CD14-positive monocyte (primary cell): ENCODE results near the gene ARHGEF16. TPM values are rescaled to one million over a fixed set of nuclear protein-coding genes. Genes with fewer than 3 reads are reported as not detected.

Experiments used
- DNase-seq, 3 donors: peaks; one replicate each; pipeline ENCODE4 v3.0.0-alpha.2; 2011 to 2022
- H2AFZ ChIP-seq: 2 replicates; pipeline ENCODE4 v1.6.0; 2012; ENCODE audit warnings: mild to moderate bottlenecking, low read depth, low read length, inconsistent platforms; ENCODE audit not compliant: insufficient read depth, poor library complexity, severe bottlenecking
- H3K27ac ChIP-seq, 2 donors: 1 replicate in 1 of 2; 2 replicates in 1 of 2; pipeline ENCODE4 v1.5.1; 2012 to 2013; ENCODE audit warnings: low read length in 2 of 2, control low read depth in 1 of 2, inconsistent platforms in 1 of 2, low read depth in 1 of 2, mild to moderate bottlenecking in 1 of 2
- H3K27me3 ChIP-seq, 2 donors: one replicate each; pipeline versions ENCODE4 v1.6.0 to v1.6.1; 2011 to 2013; ENCODE audit warnings: low read length in 2 of 2; ENCODE audit not compliant: control insufficient read depth in 2 of 2, insufficient read depth in 2 of 2
- H3K36me3 ChIP-seq, 2 donors: replicated peaks in 1 of 2; 1 replicate in 1 of 2; 2 replicates in 1 of 2; pipeline versions ENCODE4 v1.5.1 to v1.6.1; 2012 to 2013; ENCODE audit warnings: low read length in 2 of 2, control low read depth in 1 of 2, inconsistent platforms in 1 of 2, mild to moderate bottlenecking in 1 of 2; ENCODE audit not compliant: insufficient read depth in 2 of 2, control insufficient read depth in 1 of 2
- H3K4me1 ChIP-seq, 2 donors: 1 replicate in 1 of 2; 2 replicates in 1 of 2; pipeline versions ENCODE4 v1.5.1 to v1.6.1; 2012 to 2013; ENCODE audit warnings: low read length in 2 of 2, control low read depth in 1 of 2, inconsistent platforms in 1 of 2, mild to moderate bottlenecking in 1 of 2, moderate library complexity in 1 of 2; ENCODE audit not compliant: insufficient read depth in 2 of 2, control insufficient read depth in 1 of 2
- H3K4me2 ChIP-seq: replicated peaks from 2 replicates; pipeline ENCODE3; 2012; ENCODE audit warnings: low read length, moderate library complexity, mild to moderate bottlenecking; ENCODE audit not compliant: poor library complexity, severe bottlenecking; ENCODE audit errors: extremely low read depth
- H3K4me3 ChIP-seq, 3 experiments: fragments of 200-600 bp in 1 of 3; sonication (generic) in 1 of 3; replicated peaks in 1 of 3; 1 replicate in 2 of 3; 2 replicates in 1 of 3; pipeline ENCODE4 v1.5.1; 2011 to 2013; ENCODE audit warnings: low read length in 3 of 3, mild to moderate bottlenecking in 3 of 3, control low read depth in 2 of 3, low read depth in 2 of 3, inconsistent platforms in 1 of 3, moderate library complexity in 1 of 3
- H3K79me2 ChIP-seq: 2 replicates; pipeline ENCODE4 v1.6.0; 2012; ENCODE audit warnings: mild to moderate bottlenecking, control low read depth, inconsistent platforms, low read length, moderate library complexity; ENCODE audit not compliant: insufficient read depth
- H3K9ac ChIP-seq: 2 replicates; pipeline ENCODE4 v1.6.0; 2017; ENCODE audit warnings: low read length, mild to moderate bottlenecking; ENCODE audit not compliant: insufficient read depth, poor library complexity, severe bottlenecking
- H3K9me3 ChIP-seq, 2 donors: replicated peaks in 1 of 2; 1 replicate in 1 of 2; 2 replicates in 1 of 2; pipeline versions ENCODE4 v1.5.1 to v1.6.1; 2012 to 2013; ENCODE audit warnings: low read length in 2 of 2, control low read depth in 1 of 2; ENCODE audit not compliant: control insufficient read depth in 1 of 2, insufficient read depth in 1 of 2
- H4K20me1 ChIP-seq: 2 replicates; pipeline ENCODE4 v1.6.0; 2012; ENCODE audit warnings: mild to moderate bottlenecking, low read length, control low read depth, moderate library complexity; ENCODE audit not compliant: insufficient read depth
- H3K27ac Mint-ChIP-seq, 7 donors: one replicate each; pipeline ENCODE4 v1.8.0; 2020; ENCODE audit warnings: mild to moderate bottlenecking in 7 of 7, mixed read lengths in 7 of 7, moderate library complexity in 6 of 7, inconsistent platforms in 2 of 7
- H3K27me3 Mint-ChIP-seq, 3 donors: one replicate each; pipeline ENCODE4 v1.8.0; 2021 to 2022; ENCODE audit warnings: low read depth in 3 of 3, mild to moderate bottlenecking in 3 of 3, mixed read lengths in 3 of 3, moderate library complexity in 3 of 3, inconsistent platforms in 1 of 3
- H3K36me3 Mint-ChIP-seq, 2 donors: one replicate each; pipeline ENCODE4 v1.8.0; 2020; ENCODE audit warnings: mixed read lengths in 2 of 2, inconsistent platforms in 1 of 2, mild to moderate bottlenecking in 1 of 2
- H3K4me1 Mint-ChIP-seq: one replicate; pipeline ENCODE4 v1.8.0; 2020; ENCODE audit warnings: mild to moderate bottlenecking, mixed read lengths
- H3K4me3 Mint-ChIP-seq, 2 donors: one replicate each; pipeline ENCODE4 v1.8.0; 2020; ENCODE audit warnings: mild to moderate bottlenecking in 2 of 2, mixed read lengths in 2 of 2, moderate library complexity in 1 of 2
- H3K9me3 Mint-ChIP-seq, 7 donors: one replicate each; pipeline ENCODE4 v1.8.0; 2020 to 2022; ENCODE audit warnings: mixed read lengths in 7 of 7, mild to moderate bottlenecking in 6 of 7, moderate library complexity in 6 of 7, inconsistent platforms in 2 of 7
- WGBS: methylation state at CpG from one replicate; pipeline ENCODE4 v1.1.5; 2013; ENCODE audit warnings: missing lambda C conversion rate; ENCODE audit not compliant: insufficient coverage; 5-methylcytosine and 5-hydroxymethylcytosine counted together
- intact Hi-C, 2 donors: fragments of 100-400 bp; cut with micrococcal nuclease; formaldehyde crosslinking; loops; one replicate each; pipeline versions ENCODE4 v1.15.0 to v1.15.1; 2023
- polyA minus RNA-seq: library from RNA; depleted of rRNA, polyadenylated mRNA; stranded (reverse); fragments of >200 nt; gene quantifications from 2 replicates; pipeline ENCODE4 v1.2.3, GENCODE V29; 2012
- polyA plus RNA-seq, 3 donors: library from polyadenylated mRNA; depleted of rRNA in 1 of 3; unstranded in 2 of 3; stranded (reverse) in 1 of 3; fragments of 300-500 nt in 2 of 3; fragments of >200 nt in 1 of 3; fragmentation: Illumina TruSeq in 2 of 3; gene quantifications; 1 replicate in 2 of 3; 2 replicates in 1 of 3; pipeline ENCODE4 v1.2.3, GENCODE V29; 2012 to 2021
- total RNA-seq, 12 experiments: library from RNA in 1 of 12; stranded (reverse) in 1 of 12; fragments of 120-200 nt in 1 of 12; gene quantifications; one replicate each; pipeline ENCODE4 v1.2.4 and lab custom pipeline; 2013 to 2026; ENCODE audit warnings: mixed read lengths in 6 of 12, inconsistent platforms in 1 of 12
- TF ChIP-seq, protein P1 (sequence below): fragments of 200-600 bp; IDR thresholded peaks from one replicate; pipeline ENCODE4 v1.8.0; 2022; ENCODE audit warnings: antibody characterized with exemption, mild to moderate bottlenecking

Gene ARHGEF16
- total RNA-seq (2013): not detected
- not detected for polyA plus RNA-seq
- polyA minus RNA-seq: 0.28 TPM in 1 of 2 replicates, not detected in the other
- 0 to 1.6 (median 0) reads per million in 11 experiments for total RNA-seq (lab: John Stamatoyannopoulos, UW)

DNA sequence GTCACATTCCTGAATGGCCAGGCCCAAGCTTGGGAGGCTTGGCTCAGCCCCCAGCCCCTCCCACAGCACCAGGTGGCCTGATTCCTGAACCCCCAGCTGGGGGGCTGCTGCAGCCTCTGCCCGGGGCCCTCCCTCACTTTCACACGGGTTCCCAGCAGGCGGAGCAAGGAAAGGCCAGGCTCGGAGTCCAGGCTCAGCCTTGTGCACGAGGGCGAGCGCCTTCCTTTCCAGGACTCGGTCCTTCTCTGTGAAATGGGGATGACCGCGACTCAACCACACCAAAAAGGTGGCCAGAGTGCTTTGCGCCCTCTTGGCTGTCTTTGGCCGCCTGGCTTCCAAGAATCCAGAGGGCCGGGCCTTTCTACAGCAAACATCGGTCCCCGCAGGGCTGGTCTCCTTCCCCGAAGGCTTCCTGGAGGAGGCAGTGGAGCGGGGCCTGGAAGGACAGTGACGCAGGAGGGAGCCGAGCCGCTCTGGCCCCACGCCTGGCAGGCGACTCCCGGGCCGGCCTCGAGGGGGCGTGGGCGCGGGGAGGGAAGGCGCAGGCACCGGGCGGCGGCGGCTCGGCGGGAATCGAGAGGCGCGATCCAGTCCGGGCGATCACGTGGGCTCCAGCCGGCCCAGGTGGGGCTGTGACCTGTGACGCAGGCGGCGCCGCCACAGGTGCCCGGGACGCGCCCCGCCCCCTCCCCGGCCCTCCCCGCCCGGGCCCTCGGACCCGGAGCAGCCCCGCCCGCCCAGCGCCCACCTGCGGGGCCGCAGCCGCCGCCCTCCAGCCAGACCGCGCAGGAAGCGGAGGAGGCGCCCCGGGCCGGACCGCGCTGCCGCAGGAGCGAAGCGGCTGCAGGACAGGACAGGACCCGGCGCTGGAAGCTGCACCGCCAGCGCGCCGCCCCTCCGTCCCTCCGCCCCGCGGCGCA is at the start of gene ARHGEF16:
TSS of gene ARHGEF16 (plus strand) at position 775 of the 920 bp plus-strand sequence. CDS start 8,420 bp downstream, outside the sequence.
- H3K9me3 Mint-ChIP-seq: peaks cover 0 to 2% (median 0%) of the 10 kb centered on the region in 7 donors
- TF ChIP-seq, protein P1, sequence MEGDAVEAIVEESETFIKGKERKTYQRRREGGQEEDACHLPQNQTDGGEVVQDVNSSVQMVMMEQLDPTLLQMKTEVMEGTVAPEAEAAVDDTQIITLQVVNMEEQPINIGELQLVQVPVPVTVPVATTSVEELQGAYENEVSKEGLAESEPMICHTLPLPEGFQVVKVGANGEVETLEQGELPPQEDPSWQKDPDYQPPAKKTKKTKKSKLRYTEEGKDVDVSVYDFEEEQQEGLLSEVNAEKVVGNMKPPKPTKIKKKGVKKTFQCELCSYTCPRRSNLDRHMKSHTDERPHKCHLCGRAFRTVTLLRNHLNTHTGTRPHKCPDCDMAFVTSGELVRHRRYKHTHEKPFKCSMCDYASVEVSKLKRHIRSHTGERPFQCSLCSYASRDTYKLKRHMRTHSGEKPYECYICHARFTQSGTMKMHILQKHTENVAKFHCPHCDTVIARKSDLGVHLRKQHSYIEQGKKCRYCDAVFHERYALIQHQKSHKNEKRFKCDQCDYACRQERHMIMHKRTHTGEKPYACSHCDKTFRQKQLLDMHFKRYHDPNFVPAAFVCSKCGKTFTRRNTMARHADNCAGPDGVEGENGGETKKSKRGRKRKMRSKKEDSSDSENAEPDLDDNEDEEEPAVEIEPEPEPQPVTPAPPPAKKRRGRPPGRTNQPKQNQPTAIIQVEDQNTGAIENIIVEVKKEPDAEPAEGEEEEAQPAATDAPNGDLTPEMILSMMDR: peak; percentile 20

DNA sequence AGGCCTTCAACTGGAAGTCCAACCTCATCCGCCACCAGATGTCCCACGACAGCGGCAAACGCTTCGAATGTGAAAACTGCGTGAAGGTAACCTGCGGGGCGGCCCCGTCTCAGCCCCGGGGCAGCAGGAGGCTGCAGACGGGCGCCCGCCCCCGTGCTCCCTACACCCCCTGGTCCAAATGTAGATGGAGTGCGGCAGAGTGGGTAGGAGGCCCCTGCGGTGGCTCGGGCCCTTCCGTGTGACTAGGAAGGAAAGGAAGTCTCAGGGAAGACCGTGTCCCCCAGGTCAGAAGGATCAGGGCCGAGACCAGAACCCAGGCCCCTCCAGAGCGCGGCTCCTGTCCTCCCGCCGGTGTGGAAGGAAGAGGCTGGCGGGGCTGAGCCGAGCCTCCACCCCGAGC is 49.7 kb upstream of the ARHGEF16 start:
- no peaks in the 10 kb centered on the region for H3K79me2 ChIP-seq
- H3K27me3 ChIP-seq: no peaks in the 10 kb centered on the region
- H3K4me1 ChIP-seq: no peaks in the 10 kb centered on the region
- Mint-ChIP-seq H3K27ac (no peak overlapping the region), H3K27me3 (peaks cover 0 to 2% (median 0%) of the 10 kb centered on the region in 3 donors), H3K36me3 (no peaks in the 10 kb centered on the region), H3K9me3 (no peaks in the 10 kb centered on the region), H3K4me1 (no peaks in the 10 kb centered on the region), H3K4me3 (no peak overlapping the region)
- H2AFZ ChIP-seq: no peak overlapping the region
- H3K27ac ChIP-seq: no peak overlapping the region
- TF ChIP-seq, protein P1: no peak
- H3K4me3 ChIP-seq: no peak overlapping the region
- DNase-seq: no peak
- H3K36me3 ChIP-seq: no peaks in the 10 kb centered on the region
- intact Hi-C loops: no loop called here
- H4K20me1 ChIP-seq: no peaks in the 10 kb centered on the region
- no peaks in the 10 kb centered on the region for H3K9me3 ChIP-seq
- WGBS: 92% methylated on average over 10 of the region's 27 CpGs
- no peak overlapping the region for H3K9ac ChIP-seq
- no peak overlapping the region for H3K4me2 ChIP-seq

More for the DNA sequence above, at the start of gene ARHGEF16:
- H4K20me1 ChIP-seq: no peaks in the 10 kb centered on the region
- peak within 1 kb of the TSS; percentile 49 for H3K9ac ChIP-seq
- peaks cover 7 to 13% of the 10 kb centered on the region in 2 donors for H3K4me1 ChIP-seq
- Mint-ChIP-seq H3K4me3 (peak within 1 kb of the TSS; percentile 67 to 85), H3K4me1 (peaks cover 6% of the 10 kb centered on the region), H3K27me3 (peaks cover 12 to 50% (median 35%) of the 10 kb centered on the region in 3 donors), H3K36me3 (no peaks in the 10 kb centered on the region), H3K27ac (no peak within 1 kb of the TSS)
- intact Hi-C loops: loop anchor here in 1 of 2 donors (1.0 kb wide), 1 partner anchor 30 kb away; no protein-coding TSS in a partner anchor
- H3K27me3 ChIP-seq: peaks cover 5 to 22% of the 10 kb centered on the region in 2 donors
- H3K36me3 ChIP-seq: no peaks in the 10 kb centered on the region
- peak; percentile 2 to 18 (median 3) for DNase-seq
- H3K4me2 ChIP-seq: peak within 1 kb of the TSS; percentile 75
- peak within 1 kb of the TSS in 2 of 3 experiments; percentile 23 to 67 for H3K4me3 ChIP-seq
- H3K9me3 ChIP-seq: no peaks in the 10 kb centered on the region
- 5% methylated on average over 84 of the region's 84 CpGs for WGBS
- no peaks in the 10 kb centered on the region for H3K79me2 ChIP-seq
- peak within 1 kb of the TSS; percentile 46 for H2AFZ ChIP-seq
- no peak within 1 kb of the TSS for H3K27ac ChIP-seq
